HG03558 (cell line): ENCODE data around the gene MOXD1.
A peak's percentile ranks its signal among the peaks of the same experiment; 100 is the strongest.

Experiments
- ATAC-seq: cut with Tn5 transposase; IDR thresholded peaks from one replicate; pipeline ENCODE4 v1.9.1; 2021; ENCODE audit warnings: moderate number of reproducible peaks; ENCODE audit not compliant: unreplicated experiment; ENCODE audit errors: extremely low read depth

MOXD1 gene

GRCh38 chr6:132400555-132400882 is 756 bp downstream of the MOXD1 start:
- no peak for ATAC-seq

- ATAC-seq: no peak
Measured at GRCh38 chr6:132399376-132400074, 1.8 kb downstream of the MOXD1 start.

GRCh38 chr6:132395015-132395597 is 6.2 kb downstream of the MOXD1 start:
- no peak for ATAC-seq

- ATAC-seq: no peak
Measured at GRCh38 chr6:132392792-132393191, 8.5 kb downstream of the MOXD1 start.

- ATAC-seq: no peak
Measured at GRCh38 chr6:132392270-132392646, 9.0 kb downstream of the MOXD1 start.

- ATAC-seq: no peak
Measured at GRCh38 chr6:132391391-132392269, 9.6 kb downstream of the MOXD1 start.

- ATAC-seq: no peak
Measured at GRCh38 chr6:132390451-132390850, 10.8 kb downstream of the MOXD1 start.

- ATAC-seq: no peak
Measured at GRCh38 chr6:132390017-132390416, 11.3 kb downstream of the MOXD1 start.

GRCh38 chr6:132388291-132388690 is 13.0 kb downstream of the MOXD1 start:
- ATAC-seq: no peak

GRCh38 chr6:132382630-132383175 is 18.6 kb downstream of the MOXD1 start:
- ATAC-seq: no peak

GRCh38 chr6:132381381-132381780 is 19.9 kb downstream of the MOXD1 start:
- ATAC-seq: no peak

- ATAC-seq: no peak
Measured at GRCh38 chr6:132380358-132381029, 20.8 kb downstream of the MOXD1 start.

GRCh38 chr6:132369526-132369925 is 31.7 kb downstream of the MOXD1 start:
- ATAC-seq: no peak

- ATAC-seq: no peak
Measured at GRCh38 chr6:132368916-132369481, 32.3 kb downstream of the MOXD1 start.

GRCh38 chr6:132365281-132365907 is 35.9 kb downstream of the MOXD1 start:
- peak; percentile 95 for ATAC-seq

- no peak for ATAC-seq
Measured at GRCh38 chr6:132364306-132365074, 36.8 kb downstream of the MOXD1 start.

- no peak for ATAC-seq
Measured at GRCh38 chr6:132362442-132363185, 38.7 kb downstream of the MOXD1 start.

- ATAC-seq: no peak
Measured at GRCh38 chr6:132361101-132361500, 40.2 kb downstream of the MOXD1 start.
